NCI-H1417 treated with DMSO at 0.1 percent for 48 hours (cell line): Measurements from ENCODE around the gene ARID1B.
"Not testable (repeated sequence)": the region's sequence is repeated elsewhere in the genome, so short reads cannot be mapped to it uniquely, and the experiment has no call there.

Source experiments
- DNase-seq: peaks from one replicate; lab custom pipeline; 2025; lab: John Stamatoyannopoulos, UW

Gene ARID1B

DNA sequence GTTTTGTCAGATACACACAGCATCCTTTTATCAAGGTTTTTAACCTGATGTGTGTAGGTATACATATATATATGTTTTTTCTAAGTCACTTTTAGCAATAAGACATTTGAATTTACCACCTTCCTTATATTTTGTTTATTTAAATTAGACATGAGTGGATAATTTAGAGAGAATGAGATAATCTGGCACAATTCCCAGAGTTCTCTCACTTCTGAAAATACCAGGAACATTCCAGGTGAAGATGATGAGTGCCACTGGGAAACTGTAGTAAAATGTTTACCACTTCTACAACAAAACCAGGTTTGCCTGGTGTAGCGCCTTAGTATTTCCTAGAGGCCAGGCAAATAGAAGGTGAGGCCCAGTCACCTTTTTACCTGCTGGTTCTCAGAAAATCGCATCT, 356.7 kb downstream of the ARID1B start:
- DNase-seq, result no peak

DNA sequence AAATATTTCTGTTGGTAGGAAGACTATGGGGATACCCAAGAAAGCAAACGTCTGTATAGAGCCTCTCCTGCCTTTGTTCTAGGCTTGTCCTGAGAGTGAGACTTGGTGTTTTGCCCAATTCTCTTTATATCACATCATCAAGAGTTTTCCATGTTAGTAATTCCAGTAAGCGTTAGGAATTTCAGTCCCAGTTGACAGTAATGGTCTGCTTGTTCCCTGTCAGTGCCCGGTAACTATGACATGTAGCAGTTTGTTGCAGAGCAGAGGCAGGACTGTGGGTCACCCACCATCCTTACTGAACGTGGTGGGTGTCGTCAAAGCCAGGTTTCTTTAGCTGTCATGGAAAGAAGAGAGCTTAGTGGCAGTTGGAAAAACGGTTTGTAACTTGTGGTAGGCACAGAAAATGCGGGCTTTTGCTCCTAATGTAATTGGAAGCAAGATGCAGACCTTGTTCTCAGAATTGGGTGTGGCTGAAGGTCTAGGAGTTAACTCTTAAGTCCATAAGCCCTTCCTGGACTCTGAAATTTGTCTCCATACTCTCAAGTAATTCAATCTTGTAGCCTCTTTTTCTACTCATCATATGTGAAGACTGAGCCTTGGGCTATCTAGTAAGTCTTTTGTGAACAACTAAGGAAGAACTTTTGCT, 357.3 kb downstream of the ARID1B start:
- no peak for DNase-seq

DNA sequence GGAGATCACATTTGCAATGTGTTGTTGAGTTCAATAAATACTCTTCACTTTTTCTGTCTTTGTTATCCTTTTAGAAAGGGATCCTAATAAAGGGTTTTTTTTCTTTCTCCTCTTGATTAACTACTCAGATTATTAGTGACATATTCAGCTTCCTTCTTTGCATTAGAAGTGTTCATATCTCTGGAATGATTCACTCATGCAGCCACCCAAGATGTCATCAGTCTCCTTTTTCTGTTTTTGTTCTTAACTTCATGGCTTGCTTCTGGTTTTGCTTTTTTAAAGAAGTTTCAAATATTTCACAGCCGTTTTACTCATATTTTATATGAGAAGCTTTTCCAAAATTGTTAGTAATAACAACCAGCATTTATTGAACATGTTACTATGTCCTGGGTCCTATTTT, 358.5 kb downstream of the ARID1B start:
- DNase-seq, result no peak

DNA sequence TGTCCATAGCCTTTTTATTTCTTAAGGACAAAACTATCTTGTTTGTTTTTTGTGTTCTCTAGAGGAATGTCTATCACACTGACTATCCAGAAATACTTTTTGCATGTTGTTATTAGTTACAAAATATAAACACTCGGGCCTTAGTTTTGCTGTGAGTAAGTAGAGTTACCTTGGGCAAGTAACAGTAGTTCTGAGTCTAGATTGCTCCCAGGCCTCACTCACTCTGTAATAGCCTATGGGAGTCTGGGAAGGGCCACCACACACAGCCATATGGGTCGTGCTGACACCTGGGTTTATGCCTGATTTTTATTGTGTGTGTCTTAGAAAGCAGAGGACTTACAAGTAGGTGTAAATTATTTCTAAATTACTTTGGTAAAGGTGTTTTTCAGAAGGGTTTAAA, 360.3 kb downstream of the ARID1B start:
- DNase-seq, result no peak

DNA sequence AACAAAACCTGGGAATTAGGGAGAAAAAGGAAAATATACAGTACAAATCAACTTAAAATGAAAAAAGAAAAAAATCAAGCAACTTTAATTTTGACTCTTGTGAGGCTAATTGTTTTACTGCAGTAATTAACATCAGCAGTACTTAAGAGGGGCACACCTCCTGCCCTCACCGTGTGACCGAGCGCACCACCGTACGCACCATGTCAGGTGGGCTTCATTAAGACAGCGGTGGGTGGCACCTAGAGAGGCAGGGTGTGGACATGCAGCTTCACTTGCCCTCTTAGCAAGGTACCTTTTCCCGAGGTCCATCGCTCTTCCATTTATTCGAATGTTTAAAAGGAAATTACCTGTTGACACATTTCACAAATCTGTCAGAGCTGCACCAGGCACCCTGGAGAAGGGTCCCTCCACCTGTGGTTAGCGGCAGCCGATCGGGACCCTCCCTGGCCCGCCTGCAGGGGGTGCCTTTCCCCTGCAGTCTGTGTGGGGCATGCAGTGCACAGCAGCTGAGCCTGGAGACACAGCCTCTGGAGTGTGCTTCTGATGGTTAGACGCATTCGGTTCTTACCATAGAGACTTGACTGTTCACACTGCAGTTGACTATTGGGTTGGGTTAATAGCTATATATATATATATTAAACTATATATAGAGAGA, 362.0 kb downstream of the ARID1B start:
- DNase-seq, result no peak

DNA sequence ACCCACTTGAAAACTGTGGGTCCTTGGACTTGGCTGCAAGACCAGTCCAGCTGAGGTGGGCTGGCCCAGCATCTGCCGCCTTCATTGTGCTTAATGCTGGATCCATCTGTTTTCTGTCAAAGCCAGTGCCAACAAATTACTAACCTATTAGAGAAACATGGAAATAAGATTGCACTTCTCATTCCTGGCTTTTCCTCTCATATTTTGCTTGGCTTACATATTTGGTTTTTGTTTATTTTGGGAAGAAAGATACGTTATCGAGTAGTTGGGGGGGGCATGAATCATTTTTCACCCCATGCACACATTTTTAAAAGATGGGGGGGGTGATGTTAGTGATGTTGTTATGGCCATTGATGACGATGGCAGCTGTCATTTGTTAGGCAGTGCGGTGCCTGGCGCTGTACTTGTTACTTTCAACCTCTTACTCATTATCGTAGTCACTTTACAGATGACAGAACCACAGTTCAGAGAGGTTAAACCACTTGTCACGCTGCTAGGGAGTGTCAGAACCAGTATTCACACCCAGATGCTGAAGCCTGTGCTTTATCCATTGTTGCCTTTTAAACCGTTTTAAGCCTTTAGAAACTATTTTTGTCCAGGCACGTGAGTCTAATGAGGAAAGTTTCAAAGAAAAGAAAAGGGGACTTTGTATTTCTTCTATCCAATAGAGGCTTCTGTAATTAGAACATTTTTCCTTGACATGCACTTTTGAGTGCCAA, 366.2 kb downstream of the ARID1B start:
- no peak for DNase-seq

DNA sequence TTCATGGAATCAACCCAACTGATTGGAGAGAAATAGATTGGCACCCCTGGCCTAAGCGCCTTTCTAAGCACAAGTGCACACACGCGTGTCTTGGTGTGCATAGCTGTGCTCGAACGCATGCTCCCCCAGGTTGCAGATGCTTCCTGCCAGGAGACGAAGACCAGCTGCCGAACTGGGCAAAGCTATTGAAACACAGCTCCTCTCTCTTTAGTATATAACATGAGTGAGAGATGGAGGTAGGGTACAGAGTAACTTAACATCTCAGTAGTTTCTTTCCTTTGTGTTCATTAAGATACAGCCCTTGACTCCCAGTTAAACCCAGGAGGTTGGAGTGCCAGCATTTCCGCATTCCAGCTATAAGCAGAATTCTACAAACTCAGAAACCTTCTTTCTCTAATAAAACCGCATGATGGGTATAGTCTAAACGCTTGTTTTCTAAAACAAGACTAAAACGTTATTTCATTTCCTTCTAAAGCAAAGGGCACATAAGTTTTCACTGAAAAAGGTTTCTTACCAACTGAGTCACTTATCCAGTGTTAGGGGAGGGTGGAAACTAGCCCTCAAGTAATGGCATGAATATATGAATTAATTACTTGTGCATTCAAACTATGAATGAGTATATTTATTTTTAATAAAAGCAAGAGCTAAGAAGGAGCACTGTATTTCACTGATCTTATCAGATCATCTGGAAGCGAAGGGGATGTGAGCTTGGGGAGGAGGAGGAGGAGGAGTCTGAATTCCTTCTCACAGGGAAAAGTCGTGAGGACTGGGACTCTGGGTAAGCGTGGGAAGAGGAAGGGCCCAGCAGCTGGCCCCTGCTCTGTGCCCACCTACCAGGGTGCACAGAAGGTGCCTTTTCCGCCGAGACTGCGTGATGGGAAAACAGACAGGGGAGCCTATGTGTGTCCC, 367.0 kb downstream of the ARID1B start:
- no peak for DNase-seq

DNA sequence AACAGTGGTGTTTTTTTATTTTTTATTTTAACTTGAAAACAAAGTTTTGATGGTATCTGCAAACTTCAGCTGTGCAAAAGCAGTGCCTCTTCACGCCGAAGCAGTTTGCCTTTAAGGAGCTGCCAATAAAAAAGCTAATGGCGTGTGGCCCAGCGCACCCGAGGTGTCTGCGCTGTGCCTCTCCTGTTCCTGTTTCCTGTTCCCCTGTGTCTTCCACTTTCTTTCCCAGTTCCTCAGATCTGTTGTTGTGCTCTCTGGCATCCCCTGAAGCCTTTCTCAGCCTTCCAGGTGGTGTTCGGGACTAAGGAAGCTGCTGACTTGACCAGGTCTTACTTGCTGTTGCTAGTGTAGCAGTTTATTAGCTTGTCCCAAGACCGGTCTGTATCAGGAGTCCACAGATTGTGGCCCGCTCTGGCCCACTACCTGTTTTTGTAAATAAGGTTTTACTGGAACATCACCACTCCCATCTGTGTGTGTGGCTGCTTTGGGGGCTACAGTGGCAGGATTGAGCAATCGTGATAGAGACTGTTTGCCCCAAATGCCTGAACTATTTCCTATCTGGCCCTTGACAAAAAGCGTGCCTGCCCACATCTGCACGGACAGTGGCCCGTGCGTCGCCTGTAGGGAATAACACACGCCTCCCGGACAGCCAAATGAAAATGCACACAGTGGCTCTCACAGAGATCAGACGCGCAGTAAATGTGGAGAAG, 367.8 kb downstream of the ARID1B start:
- DNase-seq, result no peak

DNA sequence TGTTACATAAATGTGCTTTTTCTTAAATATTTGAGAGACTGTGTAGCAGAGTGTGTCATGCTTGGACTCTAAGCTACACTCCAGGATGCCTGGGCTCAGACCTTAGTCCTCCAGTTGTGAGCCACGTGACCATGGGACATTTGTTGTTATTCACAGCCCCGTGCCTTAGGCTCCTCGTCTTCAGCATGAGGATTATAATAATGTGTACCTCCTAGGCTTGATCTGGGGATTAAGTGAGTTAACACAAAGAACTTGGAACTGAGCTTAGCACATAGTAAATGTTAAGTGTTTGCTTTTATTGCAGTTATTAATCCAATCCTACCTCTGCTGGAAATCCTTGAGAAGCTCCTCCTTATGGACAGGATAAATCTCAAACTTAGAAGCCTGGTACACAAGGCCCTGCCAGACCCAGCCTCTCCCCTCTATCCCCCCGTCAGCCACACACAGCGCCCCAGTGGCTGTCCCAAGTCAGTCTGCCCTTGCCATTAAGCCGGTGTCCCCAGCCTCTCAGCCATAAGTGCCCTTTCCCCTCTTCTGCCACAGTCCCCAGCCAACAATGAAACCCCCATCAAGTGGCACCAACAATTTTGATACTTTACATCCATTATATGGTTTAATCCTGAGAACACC, 368.6 kb downstream of the ARID1B start:
- DNase-seq, result no peak

DNA sequence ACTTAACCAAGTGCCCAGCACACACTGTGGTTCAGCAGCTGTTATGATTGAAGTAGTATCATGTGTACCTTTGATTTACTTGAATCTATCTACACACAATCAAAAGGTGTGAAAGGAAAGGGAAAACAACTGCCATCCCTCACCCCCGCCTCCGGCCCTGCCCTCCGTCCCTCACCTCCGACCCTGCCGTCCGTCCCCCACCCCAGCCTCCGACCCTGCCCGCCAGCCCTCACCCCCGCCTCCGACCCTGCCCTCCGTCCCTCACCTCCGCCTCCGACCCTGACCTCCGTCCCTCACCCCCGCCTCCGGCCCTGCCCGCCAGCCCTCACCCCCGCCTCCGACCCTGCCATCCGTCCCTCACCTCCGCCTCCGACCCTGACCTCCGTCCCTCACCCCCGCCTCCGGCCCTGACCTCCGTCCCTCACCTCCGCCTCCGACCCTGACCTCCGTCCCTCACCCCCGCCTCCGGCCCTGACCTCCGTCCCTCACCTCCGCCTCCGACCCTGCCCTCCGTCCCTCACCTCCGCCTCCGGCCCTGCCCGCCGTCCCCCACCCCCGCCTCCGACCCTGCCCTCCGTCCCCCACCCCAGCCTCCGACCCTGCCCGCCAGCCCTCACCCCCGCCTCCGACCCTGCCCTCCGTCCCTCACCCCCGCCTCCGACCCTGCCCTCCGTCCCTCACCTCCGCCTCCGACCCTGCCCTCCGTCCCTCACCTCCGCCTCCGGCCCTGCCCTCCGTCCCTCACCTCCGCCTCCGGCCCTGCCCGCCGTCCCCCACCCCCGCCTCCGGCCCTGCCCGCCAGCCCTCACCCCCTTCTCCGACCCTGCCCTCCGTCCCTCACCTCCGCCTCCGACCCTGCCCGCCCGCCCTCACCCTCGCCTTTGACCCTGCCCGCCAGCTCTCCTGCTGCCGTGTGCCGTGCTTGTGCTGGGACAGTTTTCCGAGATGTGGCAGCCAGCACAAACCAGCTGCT, 370.2 kb downstream of the ARID1B start:
- not testable (repeated sequence) for DNase-seq

DNA sequence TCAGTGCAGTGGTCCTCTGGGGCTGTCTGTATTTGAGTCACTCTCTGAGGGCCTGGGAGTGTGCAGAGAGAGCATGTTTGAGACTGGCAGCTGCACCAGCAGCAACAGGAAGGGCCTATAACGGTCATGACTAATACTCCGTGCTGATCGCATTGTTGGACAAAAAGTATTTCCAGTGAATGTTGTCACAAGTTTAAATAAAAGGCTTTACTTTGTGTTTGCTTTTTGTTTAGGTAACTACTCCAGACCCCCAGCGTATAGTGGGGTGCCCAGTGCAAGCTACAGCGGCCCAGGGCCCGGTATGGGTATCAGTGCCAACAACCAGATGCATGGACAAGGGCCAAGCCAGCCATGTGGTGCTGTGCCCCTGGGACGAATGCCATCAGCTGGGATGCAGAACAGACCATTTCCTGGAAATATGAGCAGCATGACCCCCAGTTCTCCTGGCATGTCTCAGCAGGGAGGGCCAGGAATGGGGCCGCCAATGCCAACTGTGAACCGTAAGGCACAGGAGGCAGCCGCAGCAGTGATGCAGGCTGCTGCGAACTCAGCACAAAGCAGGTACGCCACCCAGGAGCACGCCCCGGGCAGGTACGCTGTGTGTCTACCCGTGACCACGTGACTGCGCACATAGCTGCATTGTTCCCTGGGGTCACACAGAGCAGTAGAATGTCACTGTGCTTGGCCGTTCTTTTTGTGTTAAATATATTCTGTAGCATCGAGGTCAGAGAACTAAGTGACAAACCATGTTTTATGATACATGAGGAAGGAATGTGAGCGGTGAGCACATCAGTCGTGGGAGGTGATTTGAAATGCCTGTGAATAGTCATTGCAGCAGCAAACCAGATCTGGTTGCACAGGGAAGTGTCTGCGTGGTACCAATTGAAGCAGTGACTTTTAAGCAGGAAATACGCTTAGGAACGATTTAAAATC, 371.5 kb downstream of the ARID1B start:
- no peak for DNase-seq

DNA sequence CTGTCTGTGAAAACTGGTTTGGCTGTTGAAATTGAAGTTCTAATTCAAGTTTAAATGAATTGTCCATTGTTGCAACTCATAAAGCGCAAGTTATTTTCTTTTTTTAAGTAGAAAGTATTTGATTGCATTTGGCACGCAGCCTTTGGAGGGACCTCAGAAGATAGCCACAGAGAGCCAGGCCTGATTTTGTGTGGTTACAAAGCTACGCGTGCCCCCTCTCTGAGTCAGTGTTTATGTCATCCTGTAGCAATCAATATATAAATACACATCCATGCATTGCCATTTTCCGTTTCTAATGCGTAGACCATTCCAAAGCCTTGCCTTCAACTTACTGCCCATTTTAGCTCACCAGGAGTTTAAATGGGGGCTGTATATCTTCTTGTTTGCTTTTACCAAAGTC, 372.9 kb downstream of the ARID1B start:
- DNase-seq, result no peak

DNA sequence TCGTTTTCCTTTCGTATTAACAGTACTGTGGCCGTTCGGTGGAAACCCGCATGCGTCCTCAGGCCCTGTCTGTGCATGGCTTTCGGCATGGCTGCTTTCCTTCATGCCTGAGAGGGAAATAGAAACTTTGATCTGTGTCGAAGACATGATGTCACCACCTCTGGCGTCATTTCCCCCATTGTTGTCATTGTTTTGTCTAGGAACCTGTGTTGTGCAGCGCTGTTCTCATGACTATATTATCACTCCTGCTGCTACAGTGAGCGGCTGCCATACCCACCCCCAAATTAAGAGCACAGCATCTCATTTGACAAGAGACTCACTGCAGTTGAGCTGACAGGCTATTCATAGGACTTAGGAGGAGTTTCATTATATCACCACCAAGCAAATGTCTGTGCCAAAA, 373.9 kb downstream of the ARID1B start:
- DNase-seq, result no peak

DNA sequence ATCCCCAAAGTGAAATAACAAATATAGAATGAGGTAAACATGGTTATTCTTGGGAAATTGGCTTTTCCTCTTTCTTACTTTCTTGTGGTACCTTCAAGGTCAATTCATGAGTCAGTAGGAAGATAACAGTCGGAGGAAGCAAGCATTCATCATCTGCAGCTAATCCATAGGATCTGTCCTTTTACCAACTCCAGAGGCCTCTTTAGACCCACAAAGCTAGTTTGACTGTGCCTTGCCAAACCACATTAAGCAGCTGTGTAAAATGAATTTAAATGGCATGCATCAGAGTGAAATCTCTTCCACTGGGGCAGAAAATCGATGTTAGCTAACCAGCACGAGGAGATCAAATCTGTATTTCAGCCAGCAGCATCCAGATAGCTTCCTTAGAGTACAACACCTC, 374.8 kb downstream of the ARID1B start:
- DNase-seq, result no peak

DNA sequence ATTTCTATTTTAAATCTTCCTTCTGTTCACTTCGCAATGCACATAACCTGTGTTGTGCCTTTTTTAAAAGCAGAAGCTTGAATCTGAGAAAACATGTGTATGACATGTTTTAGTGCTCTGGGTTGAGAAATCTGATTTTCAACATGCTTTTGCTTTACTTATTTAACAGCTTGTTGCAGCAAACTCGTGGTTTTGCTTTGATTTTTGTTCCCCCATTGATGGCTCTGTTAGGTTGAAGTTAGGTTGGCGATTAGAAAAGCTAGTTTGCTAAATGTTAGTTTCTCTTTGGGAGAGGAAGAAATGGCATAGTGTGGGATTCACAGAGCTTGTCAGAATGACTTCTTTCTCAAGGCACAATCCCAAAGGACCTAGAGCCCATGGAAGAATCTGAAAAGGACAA, 375.4 kb downstream of the ARID1B start:
- no peak for DNase-seq

DNA sequence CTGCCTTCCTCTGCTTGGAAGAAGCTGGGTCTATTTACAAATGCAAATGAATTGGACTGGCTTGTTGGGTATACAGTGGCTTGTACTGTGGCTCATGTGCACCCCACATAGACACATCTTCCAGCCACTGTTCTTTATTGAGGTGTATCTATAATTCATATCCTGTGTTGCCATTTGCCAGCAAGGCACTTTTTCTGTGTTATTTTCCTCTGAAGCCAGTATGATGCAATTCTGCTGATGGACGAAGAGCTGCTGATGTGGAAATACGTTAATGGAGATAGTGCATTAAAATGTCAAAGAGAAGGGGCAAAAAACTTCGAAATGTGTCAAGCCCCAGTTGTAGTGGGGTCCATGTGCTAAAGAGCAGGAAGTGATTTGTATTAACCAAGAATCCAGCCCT, 378.6 kb downstream of the ARID1B start:
- DNase-seq, result no peak

DNA sequence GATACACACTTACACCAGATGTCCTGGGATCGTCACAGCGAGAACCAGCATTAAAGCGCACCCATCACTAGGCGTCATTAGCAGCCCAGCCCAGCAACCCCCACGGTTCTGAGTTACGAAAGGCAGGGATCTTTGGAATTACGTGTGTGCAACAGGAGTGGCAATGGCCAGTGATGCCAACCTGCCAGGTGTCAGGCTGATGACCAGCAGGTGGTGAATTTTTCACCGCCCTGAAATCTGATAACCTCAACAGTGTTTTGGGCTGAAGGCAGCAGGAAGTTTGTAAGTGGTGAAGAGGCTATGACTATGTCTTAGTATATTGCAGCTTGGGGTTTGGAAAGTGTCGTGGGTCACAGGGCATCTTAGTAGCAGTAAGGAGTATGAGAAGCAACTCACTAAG, 380.1 kb downstream of the ARID1B start:
- peak; percentile 17 for DNase-seq

DNA sequence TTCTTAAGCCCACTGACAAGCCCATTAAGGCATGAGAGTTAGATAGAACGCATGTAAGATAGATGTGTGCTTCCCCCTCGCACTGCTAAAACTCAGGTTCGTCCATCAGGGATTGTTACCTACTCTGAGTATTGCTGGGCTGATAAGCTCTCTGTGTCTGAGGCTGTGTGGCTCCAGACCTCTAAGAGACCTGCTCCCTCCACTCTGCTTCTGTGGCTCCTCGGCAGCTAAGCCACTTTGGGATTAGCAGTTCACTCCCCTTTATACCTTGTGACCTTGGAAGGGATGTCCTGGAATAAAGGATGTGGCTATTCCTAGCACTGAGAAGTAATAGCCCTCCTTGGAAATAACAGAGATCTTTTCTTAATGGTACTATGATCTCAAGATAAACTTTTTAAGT, 381.3 kb downstream of the ARID1B start:
- DNase-seq, result no peak

DNA sequence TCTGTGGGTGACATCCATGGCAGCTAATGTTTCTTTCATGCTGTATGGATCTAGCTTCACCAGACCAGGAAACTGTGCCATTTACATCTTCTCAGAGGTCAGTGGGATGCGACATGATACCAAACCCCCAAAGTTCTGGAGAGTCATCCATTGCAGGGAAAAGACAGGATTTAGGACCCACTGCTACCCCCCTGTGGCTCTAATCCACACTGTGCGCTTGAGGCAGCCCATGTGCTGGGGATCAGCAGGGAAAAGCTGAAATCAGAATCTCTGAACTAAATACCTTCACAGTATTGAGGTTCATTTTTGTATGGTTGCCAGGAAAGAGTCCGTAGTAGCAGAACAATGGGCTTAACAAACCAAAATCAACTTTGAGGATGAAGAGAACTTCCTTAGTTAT, 381.7 kb downstream of the ARID1B start:
- no peak for DNase-seq
